ENCODE measurements around the gene FCER2. TPM values are rescaled to one million over a fixed set of nuclear protein-coding genes. Genes with fewer than 3 reads are reported as not detected.
A peak's percentile ranks its signal among the peaks of the same experiment; 100 is the strongest.

FCER2 gene
- total and polyA plus RNA-seq, 3 experiments from 2014 or later = 0.96 to 1.6 TPM; not detected in 1

DNA sequence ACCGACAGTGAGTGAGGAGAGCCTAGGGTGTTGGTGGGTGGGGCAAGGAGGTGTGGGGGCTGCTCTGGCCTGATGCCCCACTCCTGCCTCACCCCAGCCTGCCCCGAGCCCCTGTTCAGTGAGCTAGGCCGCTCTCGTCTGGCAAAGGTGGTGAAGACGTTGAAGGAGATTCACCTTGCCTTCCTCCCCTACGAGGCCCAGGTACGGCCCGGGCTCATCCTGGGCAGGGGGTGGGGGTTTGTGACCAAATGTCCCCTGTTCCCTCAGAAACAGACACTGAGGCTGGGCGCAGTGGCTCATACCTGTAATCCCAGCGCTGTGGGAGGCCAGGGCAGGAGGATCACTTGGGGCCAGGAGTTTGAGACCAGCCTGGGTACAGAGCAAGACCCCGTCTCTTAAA, 61.1 kb downstream of the FCER2 start:
- H3K27ac Mint-ChIP-seq = no peak overlapping the region
- Histone ChIP-seq H3K36me3 (ENCODE audit: insufficient read depth, low read length) (no peaks in the 10 kb centered on the region), H3K4me3 (ENCODE audit: low read length) (no peak overlapping the region), H3K27ac (ENCODE audit: low read depth, low read length) (no peak overlapping the region), H3K4me1 (ENCODE audit: insufficient read depth, low read length) (peaks cover 25% of the 10 kb centered on the region), H3K27me3 (ENCODE audit: insufficient read depth, low read length, poor library complexity, severe bottlenecking) (no peaks in the 10 kb centered on the region), H3K9me3 (ENCODE audit: low read length) (no peaks in the 10 kb centered on the region)
- POLR2A ChIA-PET = no interaction called here
- peak overlapping the region in 1 of 7 donors; percentile 48 for H3K4me3 Mint-ChIP-seq
- H3K9me3 Mint-ChIP-seq = no peaks in the 10 kb centered on the region
- H3K36me3 Mint-ChIP-seq = peaks cover 0 to 42% (median 8%) of the 10 kb centered on the region in 3 donors
- peaks cover 25 to 41% (median 29%) of the 10 kb centered on the region in 3 donors for H3K4me1 Mint-ChIP-seq
- no peaks in the 10 kb centered on the region for H3K27me3 Mint-ChIP-seq
- no peak for DNase-seq
- CTCF ChIA-PET = interaction anchor here (1.2 kb wide), 1 partner anchor 40 kb away, joined by 3 read pairs; the partner anchor contains the start of gene TRAPPC5

GRCh38 chr19:7639863-7640348, 62.0 kb downstream of the FCER2 start:
- peaks cover 0 to 34% (median 7%) of the 10 kb centered on the region in 3 donors for H3K36me3 Mint-ChIP-seq
- DNase-seq = no peak
- no peak overlapping the region for H3K4me3 ChIP-seq (ENCODE audit: low read length)
- ChIA-PET POLR2A (no interaction called here), CTCF (no interaction called here)
- peaks cover 30% of the 10 kb centered on the region for H3K4me1 ChIP-seq (ENCODE audit: insufficient read depth, low read length)
- no peaks in the 10 kb centered on the region for H3K27me3 Mint-ChIP-seq
- no peak overlapping the region for H3K27ac ChIP-seq (ENCODE audit: low read depth, low read length)
- H3K27me3 ChIP-seq (ENCODE audit: insufficient read depth, low read length, poor library complexity, severe bottlenecking) = no peaks in the 10 kb centered on the region
- no peaks in the 10 kb centered on the region for H3K9me3 Mint-ChIP-seq
- no peaks in the 10 kb centered on the region for H3K36me3 ChIP-seq (ENCODE audit: insufficient read depth, low read length)
- peak overlapping the region in 5 of 7 donors; percentile 13 to 89 (median 50) for H3K4me3 Mint-ChIP-seq
- H3K4me1 Mint-ChIP-seq = peaks cover 27 to 48% (median 28%) of the 10 kb centered on the region in 3 donors
- H3K9me3 ChIP-seq (ENCODE audit: low read length) = no peaks in the 10 kb centered on the region
- H3K27ac Mint-ChIP-seq = peak overlapping the region in 5 of 8 donors; percentile 2 to 95 (median 52)

DNA sequence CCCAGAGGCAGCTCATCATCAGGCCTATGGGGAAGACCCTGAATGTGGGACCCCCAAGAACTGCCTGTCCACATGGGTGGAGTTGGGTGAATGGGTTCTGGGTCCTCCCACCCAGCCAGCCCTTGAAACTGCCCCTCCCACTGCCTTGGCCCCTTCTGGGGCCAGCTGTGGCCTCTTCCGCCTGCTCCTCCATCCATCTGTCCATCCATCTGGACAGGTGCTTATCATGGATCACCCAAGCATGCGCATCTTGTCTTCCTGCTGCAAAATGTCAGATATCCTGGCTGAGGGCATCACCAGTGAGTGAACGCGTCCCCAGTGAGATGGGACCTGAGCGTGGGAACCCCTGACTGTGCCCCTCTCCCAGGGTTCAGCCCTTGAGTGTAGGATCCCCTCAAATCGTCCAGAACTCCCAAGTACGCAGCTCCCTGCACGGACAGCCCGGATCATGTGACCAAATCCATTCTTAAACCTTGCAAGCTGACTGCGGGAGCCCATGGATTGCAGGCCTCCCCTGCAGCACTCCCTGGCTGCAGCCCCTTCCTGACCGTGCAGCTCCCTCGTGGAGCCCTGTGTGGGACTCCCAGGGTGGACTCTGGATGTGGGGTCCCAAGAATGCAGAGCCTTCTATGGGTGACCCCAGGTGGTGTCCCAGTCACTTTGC, 63.0 kb downstream of the FCER2 start:
- no peak overlapping the region for H3K27ac ChIP-seq (ENCODE audit: low read depth, low read length)
- ChIA-PET POLR2A (interaction anchor here (0.6 to 1.7 kb wide), 2 partner anchors 9 kb away, joined by 3 to 4 read pairs; partner anchors contain the start of genes PET100 and XAB2), CTCF (interaction anchor here (1.2 kb wide), 1 partner anchor 160 kb away, joined by 3 read pairs; no protein-coding TSS in a partner anchor)
- no peak overlapping the region for H3K4me3 ChIP-seq (ENCODE audit: low read length)
- peak overlapping the region in 7 of 8 donors; percentile 10 to 95 (median 64) for H3K27ac Mint-ChIP-seq
- H3K9me3 ChIP-seq (ENCODE audit: low read length) = no peaks in the 10 kb centered on the region
- no peaks in the 10 kb centered on the region for H3K9me3 Mint-ChIP-seq
- H3K4me1 ChIP-seq (ENCODE audit: insufficient read depth, low read length) = peaks cover 30% of the 10 kb centered on the region
- H3K27me3 ChIP-seq (ENCODE audit: insufficient read depth, low read length, poor library complexity, severe bottlenecking) = no peaks in the 10 kb centered on the region
- H3K4me1 Mint-ChIP-seq = peaks cover 27 to 48% (median 31%) of the 10 kb centered on the region in 3 donors
- H3K36me3 Mint-ChIP-seq = peaks cover 0 to 28% (median 7%) of the 10 kb centered on the region in 3 donors
- peak overlapping the region; percentile 12 to 72 (median 59) for H3K4me3 Mint-ChIP-seq
- H3K36me3 ChIP-seq (ENCODE audit: insufficient read depth, low read length) = no peaks in the 10 kb centered on the region
- H3K27me3 Mint-ChIP-seq = no peaks in the 10 kb centered on the region
- DNase-seq = no peak

Other genes with a start within 250 kb of the FCER2 start
- gene PEX11G, start 213.1 kb downstream of the FCER2 start, total RNA-seq = under 1 TPM; 0.94 to 0.95 TPM
- 1.7 TPM for gene PEX11G, start 213.1 kb downstream of the FCER2 start, polyA plus RNA-seq
- 1 to 10 TPM; 7.6 to 8.9 TPM for gene ZNF358, start 186.0 kb downstream of the FCER2 start, total RNA-seq
- gene ZNF358, start 186.0 kb downstream of the FCER2 start, polyA plus RNA-seq = 2.5 TPM
- 10 to 100 TPM; 19.4 to 19.6 TPM for gene MCOLN1, start 179.5 kb downstream of the FCER2 start, total RNA-seq
- 11.6 TPM for gene MCOLN1, start 179.5 kb downstream of the FCER2 start, polyA plus RNA-seq
- gene PNPLA6, start 166.4 kb downstream of the FCER2 start, total RNA-seq = 100 to 1,000 TPM; 112 to 117 TPM
- gene PNPLA6, start 166.4 kb downstream of the FCER2 start, polyA plus RNA-seq = 17.1 TPM
- gene CAMSAP3, start 106.3 kb downstream of the FCER2 start, total RNA-seq = under 1 TPM; 0.24 to 0.31 TPM
- 0.07 TPM for gene CAMSAP3, start 106.3 kb downstream of the FCER2 start, polyA plus RNA-seq
- 10 to 100 TPM; 46.0 to 47.6 TPM for gene XAB2, start 72.6 kb downstream of the FCER2 start, total RNA-seq
- gene XAB2, start 72.6 kb downstream of the FCER2 start, polyA plus RNA-seq = 8.8 TPM
- 100 to 1,000 TPM; 110 TPM for gene PET100, start 72.3 kb downstream of the FCER2 start, total RNA-seq
- gene PET100, start 72.3 kb downstream of the FCER2 start, polyA plus RNA-seq = 297 TPM
- under 1 TPM; 0.48 to 0.91 TPM for gene PCP2, start 68.4 kb downstream of the FCER2 start, total RNA-seq
- gene PCP2, start 68.4 kb downstream of the FCER2 start, polyA plus RNA-seq = not detected
- 10 to 100 TPM; 80.1 to 80.5 TPM for gene STXBP2, start 65.0 kb downstream of the FCER2 start, total RNA-seq
- 75.2 TPM for gene STXBP2, start 65.0 kb downstream of the FCER2 start, polyA plus RNA-seq
- gene RETN, start 33.1 kb downstream of the FCER2 start, total RNA-seq = not detected
- 1.2 TPM for gene RETN, start 33.1 kb downstream of the FCER2 start, polyA plus RNA-seq
- gene MCEMP1, start 25.0 kb downstream of the FCER2 start, total RNA-seq = not detected
- not detected for gene MCEMP1, start 25.0 kb downstream of the FCER2 start, polyA plus RNA-seq
- 10 to 100 TPM; 63.5 to 70.1 TPM for gene TRAPPC5, start 21.3 kb downstream of the FCER2 start, total RNA-seq
- gene TRAPPC5, start 21.3 kb downstream of the FCER2 start, polyA plus RNA-seq = 155 TPM
- gene CLEC4G, start 30.0 kb upstream of the FCER2 start, total RNA-seq = not detected
- not detected for gene CLEC4G, start 30.0 kb upstream of the FCER2 start, polyA plus RNA-seq
- gene CD209, start 45.4 kb upstream of the FCER2 start, total RNA-seq = under 1 TPM; 0.16 to 0.28 TPM
- gene CD209, start 45.4 kb upstream of the FCER2 start, polyA plus RNA-seq = not detected
- gene CLEC4M, start 61.1 kb upstream of the FCER2 start, total RNA-seq = not detected
- gene CLEC4M, start 61.1 kb upstream of the FCER2 start, polyA plus RNA-seq = not detected
- 1 to 10 TPM; 6.7 to 7.4 TPM for gene EVI5L, start 128.1 kb upstream of the FCER2 start, total RNA-seq
- gene EVI5L, start 128.1 kb upstream of the FCER2 start, polyA plus RNA-seq = 2.9 TPM
- not detected for gene PRR36, start 172.3 kb upstream of the FCER2 start, total RNA-seq
- not detected for gene PRR36, start 172.3 kb upstream of the FCER2 start, polyA plus RNA-seq
- gene LRRC8E, start 186.4 kb upstream of the FCER2 start, total RNA-seq = not detected
- gene LRRC8E, start 186.4 kb upstream of the FCER2 start, polyA plus RNA-seq = not detected
- gene MAP2K7, start 201.7 kb upstream of the FCER2 start, total RNA-seq = 10 to 100 TPM; 35.9 to 38.3 TPM
- gene MAP2K7, start 201.7 kb upstream of the FCER2 start, polyA plus RNA-seq = 2.0 TPM
- 1 to 10 TPM; 7.7 to 8.6 TPM for gene TGFBR3L, start 212.7 kb upstream of the FCER2 start, total RNA-seq
- gene TGFBR3L, start 212.7 kb upstream of the FCER2 start, polyA plus RNA-seq = 1.3 TPM
- 10 to 100 TPM; 17.4 to 18.2 TPM for gene SNAPC2, start 218.2 kb upstream of the FCER2 start, total RNA-seq
- 21.9 TPM for gene SNAPC2, start 218.2 kb upstream of the FCER2 start, polyA plus RNA-seq
- under 1 TPM; 0.42 to 0.72 TPM for gene CTXN1, start 224.0 kb upstream of the FCER2 start, total RNA-seq
- gene CTXN1, start 224.0 kb upstream of the FCER2 start, polyA plus RNA-seq = not detected
- gene TIMM44, start 241.5 kb upstream of the FCER2 start, total RNA-seq = 100 to 1,000 TPM; 105 to 107 TPM
- gene TIMM44, start 241.5 kb upstream of the FCER2 start, polyA plus RNA-seq = 16.9 TPM

Measured in CD8-positive, alpha-beta memory T cell (primary cell).